ENCODE data around the gene TPP1. TPM values are rescaled to one million over a fixed set of nuclear protein-coding genes. Genes with fewer than 3 reads are reported as not detected.

The TPP1 gene
- total RNA-seq, 6 experiments from 2014 or later: 62.5 to 159 (median 81.0) TPM

DNA sequence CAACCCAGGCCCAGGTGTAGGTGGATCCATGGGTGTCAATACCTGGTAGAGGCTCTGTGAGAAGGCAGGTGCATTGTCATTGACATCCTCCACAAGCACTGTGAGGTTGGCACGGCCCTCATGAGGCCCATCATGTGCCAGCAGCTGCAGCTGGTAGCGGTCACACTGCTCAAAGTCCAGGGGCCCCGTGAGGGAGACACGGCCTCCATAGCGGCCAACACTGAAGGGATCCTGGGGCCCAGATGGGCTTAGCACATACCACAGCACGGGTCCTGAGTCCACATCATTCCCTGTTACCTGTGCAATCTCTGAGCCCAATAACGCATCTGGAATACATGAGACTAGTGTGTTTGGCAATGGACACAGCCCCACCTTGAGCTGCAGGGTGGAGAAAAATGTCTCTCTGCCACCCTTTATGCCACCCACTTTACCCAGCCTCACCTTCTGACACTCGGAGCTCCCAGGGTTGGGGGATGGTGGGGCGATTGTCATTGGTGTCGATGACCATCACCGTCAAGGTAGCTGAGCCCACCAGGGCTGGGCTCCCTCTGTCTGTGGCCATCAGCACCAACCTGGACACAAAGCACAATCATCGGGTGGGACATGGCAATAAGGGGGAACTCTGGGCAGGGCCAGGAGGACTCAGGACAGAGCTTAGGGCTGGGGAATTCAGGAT is 6.1 kb upstream of the TPP1 start:
- TF ChIP-seq POLR2A (IDR thresholded peaks at IDR 0.05) (no peak), CTCF (IDR thresholded peaks at IDR 0.05) (no peak)
- intact Hi-C loops (cut with DNase I): no loop called here
- DNase-seq (no peak), ATAC-seq (no peak)
- H3K9me3 ChIP-seq: no peaks in the 10 kb centered on the region
- no peak overlapping the region for H3K4me3 ChIP-seq
- 85% methylated on average over 4 of the region's 12 CpGs for WGBS (ENCODE audit: insufficient coverage, low coverage, low lambda C conversion rate, missing lambda C conversion rate)
- H3K27me3 ChIP-seq: no peaks in the 10 kb centered on the region
- no peaks in the 10 kb centered on the region for H3K4me1 ChIP-seq
- H3K27ac ChIP-seq: no peak overlapping the region
- no peaks in the 10 kb centered on the region for H3K36me3 ChIP-seq

DNA sequence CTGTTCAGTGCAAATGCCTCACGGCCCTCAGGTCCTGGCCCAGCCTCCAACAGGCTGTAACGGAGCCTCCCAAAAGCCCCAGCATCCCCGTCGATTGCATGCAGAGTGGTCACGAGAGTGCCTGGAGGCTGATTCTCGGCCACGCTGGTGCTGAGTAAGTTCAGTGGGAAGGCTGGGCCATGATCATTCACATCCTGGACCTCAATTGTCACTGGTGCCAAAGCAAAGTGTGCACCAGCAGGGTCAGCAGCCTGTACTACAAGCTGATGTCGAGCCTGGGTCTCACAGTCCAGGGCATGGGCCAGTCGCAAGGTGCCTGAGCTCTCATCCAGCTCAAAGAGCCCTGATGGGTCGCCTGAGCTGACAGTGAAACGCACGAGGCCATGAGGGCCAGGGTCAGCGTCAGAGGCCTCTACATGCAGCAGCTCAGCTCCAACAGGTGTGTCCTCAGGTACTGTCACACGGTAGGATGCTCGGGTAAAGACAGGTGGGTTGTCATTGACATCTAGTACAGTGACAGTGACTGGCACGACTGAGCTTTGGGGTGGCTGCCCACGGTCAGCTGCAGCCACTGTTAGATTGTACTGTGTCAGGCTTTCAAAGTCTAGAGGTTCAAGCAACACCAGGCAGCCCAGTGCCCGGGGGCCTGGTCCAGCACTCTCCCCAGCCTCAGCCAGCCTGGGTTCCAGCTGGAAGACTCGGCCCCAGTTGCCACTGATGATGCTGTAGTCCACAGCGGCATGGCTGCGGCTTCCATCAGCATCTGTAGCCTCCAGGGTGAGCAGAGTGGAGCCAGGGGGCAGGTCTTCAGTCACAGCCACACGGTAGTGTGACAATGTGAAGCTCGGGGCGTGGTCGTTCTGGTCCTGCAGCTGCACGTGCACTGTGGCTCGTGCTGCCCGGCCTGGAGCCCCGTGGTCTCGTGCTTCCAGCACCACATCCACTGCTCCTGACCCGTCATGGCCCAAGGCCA is 4.5 kb upstream of the TPP1 start:
- DNase-seq: no peak
- no peak for ATAC-seq
- H3K4me3 ChIP-seq: no peak overlapping the region
- WGBS (ENCODE audit: insufficient coverage, low coverage, low lambda C conversion rate, missing lambda C conversion rate): 80% methylated on average over 13 of the region's 31 CpGs
- no peaks in the 10 kb centered on the region for H3K4me1 ChIP-seq
- H3K27me3 ChIP-seq: no peaks in the 10 kb centered on the region
- no peaks in the 10 kb centered on the region for H3K9me3 ChIP-seq
- no peaks in the 10 kb centered on the region for H3K36me3 ChIP-seq
- TF ChIP-seq POLR2A (IDR thresholded peaks at IDR 0.05) (no peak), CTCF (IDR thresholded peaks at IDR 0.05) (no peak)
- H3K27ac ChIP-seq: no peak overlapping the region
- intact Hi-C loops (cut with DNase I): no loop called here

GRCh38 chr11:6622261-6623171 is 3.3 kb upstream of the TPP1 start:
- no peak for TF ChIP-seq CTCF (IDR thresholded peaks at IDR 0.05)
- TF ChIP-seq POLR2A (IDR thresholded peaks at IDR 0.05): no peak
- ATAC-seq (no peak), DNase-seq (no peak)
- Histone ChIP-seq H3K4me1 (peaks cover 0 to 8% (median 0%) of the 10 kb centered on the region in 4 donors), H3K36me3 (no peaks in the 10 kb centered on the region), H3K27ac (no peak overlapping the region), H3K4me3 (no peak overlapping the region), H3K9me3 (no peaks in the 10 kb centered on the region), H3K27me3 (no peaks in the 10 kb centered on the region)
- intact Hi-C loops (cut with DNase I): no loop called here
- WGBS (ENCODE audit: insufficient coverage, low coverage, low lambda C conversion rate, missing lambda C conversion rate): no CpG with 5 or more reads among the region's 24 CpGs

DNA sequence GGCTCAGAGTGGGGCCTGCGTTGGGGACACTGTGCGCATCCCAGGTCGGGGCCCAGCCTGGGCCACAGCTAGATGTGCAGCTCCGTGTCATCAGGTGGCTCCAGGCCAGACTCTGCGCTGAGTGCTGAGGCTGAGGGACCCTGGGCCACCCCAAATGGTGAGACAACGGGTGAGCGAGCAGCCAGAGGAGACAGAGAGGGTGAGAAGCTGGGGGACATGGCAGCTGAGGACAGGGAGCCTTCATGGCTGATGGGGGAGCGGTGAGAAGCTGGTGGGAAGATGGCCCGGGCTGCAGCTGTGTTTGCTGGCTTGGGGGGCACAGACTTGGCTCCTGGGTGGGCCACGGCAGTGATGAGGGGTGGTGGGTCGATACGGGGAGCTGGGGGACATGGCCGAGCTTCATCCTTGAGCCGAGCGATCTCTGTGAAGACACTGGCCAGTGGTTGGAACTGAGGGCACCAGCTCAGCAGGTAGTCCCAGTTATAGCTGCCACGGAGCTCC is 2.5 kb upstream of the TPP1 start:
- TF ChIP-seq POLR2A (IDR thresholded peaks at IDR 0.05): no peak
- no peak for TF ChIP-seq CTCF (IDR thresholded peaks at IDR 0.05)
- H3K27me3 ChIP-seq: no peaks in the 10 kb centered on the region
- no peak overlapping the region for H3K27ac ChIP-seq
- DNase-seq (peak in 1 of 3 donors; percentile 60), ATAC-seq (no peak)
- intact Hi-C loops (cut with DNase I): no loop called here
- WGBS (ENCODE audit: insufficient coverage, low coverage, low lambda C conversion rate, missing lambda C conversion rate): 100% methylated on average over 3 of the region's 16 CpGs
- no peaks in the 10 kb centered on the region for H3K36me3 ChIP-seq
- H3K4me3 ChIP-seq: no peak overlapping the region
- H3K9me3 ChIP-seq: no peaks in the 10 kb centered on the region
- peaks cover 0 to 8% (median 0%) of the 10 kb centered on the region in 4 donors for H3K4me1 ChIP-seq
